ENCODE measurements around the gene PER3. TPM values are rescaled to one million over a fixed set of nuclear protein-coding genes. Genes with fewer than 3 reads are reported as not detected.
A peak's percentile ranks its signal among the peaks of the same experiment; 100 is the strongest.
"Not testable (repeated sequence)": the region's sequence is repeated elsewhere in the genome, so short reads cannot be mapped to it uniquely, and the experiment has no call there.

PER3 gene
- total RNA-seq, 1 donor from 2014 or later: 14.8 TPM

DNA sequence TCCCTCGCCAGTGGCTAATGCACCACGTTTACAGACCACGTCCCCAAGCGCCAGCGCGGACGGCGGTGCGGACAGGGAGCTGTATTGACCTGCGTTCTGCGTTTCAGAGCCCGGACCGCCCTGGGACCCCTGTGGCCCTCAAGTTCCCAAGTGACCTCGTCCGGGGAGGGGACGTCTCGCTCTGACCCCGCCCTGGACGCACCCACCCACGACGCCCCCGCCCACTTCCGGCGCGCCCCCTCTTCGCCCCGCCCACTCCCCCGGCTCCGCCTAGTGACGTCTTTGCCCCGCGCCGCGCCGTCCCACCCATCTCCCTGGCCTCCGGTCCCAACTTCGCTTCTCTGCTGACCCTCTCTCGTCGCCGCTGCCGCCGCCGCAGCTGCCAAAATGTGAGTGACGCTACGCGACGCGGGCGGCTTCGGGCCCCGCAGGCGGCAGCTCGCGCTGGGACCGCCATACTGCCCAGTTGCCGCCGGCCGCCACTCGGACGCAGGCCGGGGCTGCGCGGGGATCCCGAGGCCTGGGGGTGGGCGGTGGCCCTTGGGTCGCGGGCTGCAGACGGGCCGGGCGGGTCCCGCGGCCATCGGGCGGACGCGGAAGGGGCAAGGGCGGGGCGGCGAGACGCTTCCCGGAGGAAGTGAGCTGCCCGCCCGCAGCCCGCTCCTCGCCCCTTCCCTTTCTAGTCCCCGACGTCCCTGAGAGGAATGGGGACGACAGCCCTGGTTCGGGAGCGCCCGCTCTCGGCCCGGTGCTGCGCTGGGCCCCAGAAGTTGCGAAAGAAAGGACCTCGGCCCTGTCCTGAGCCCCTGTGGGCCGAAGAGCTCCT is 12.9 kb upstream of the PER3 start, which contains the start of gene VAMP3:
TSS of gene VAMP3 (plus strand) at position 300 of the 826 bp plus-strand sequence. CDS start at position 388, 88 bp downstream.
- intact Hi-C loops (cut with DNase I): no loop called here
- peak; percentile 99 for ATAC-seq (ENCODE audit: poor library complexity)
- peak; percentile 93 for DNase-seq

- DNase-seq: no peak
- intact Hi-C loops (cut with DNase I): no loop called here
- no peak for ATAC-seq (ENCODE audit: poor library complexity)
Measured at GRCh38 chr1:7771823-7772299, 12.2 kb upstream of the PER3 start.

DNA sequence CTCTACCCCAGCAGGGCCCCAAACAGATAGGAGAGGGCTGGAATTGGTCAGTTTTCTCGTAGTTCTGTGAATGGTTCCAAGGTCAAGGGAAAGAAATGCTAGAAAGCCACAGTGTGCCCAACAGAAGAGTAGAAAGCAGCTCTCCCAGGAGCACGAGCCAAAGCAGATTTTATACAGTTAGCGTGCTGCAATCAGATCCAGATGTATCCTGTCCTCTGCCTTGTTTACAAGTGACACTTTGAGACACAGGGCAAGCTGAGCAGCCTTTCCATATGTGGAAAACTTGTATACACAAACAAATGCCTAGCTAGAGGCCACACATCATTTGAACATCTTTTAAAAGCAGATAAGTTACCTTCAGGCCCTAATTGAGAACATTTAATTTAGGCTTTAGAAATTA is 6.5 kb upstream of the PER3 start:
- no peak for DNase-seq
- intact Hi-C loops (cut with DNase I): no loop called here
- no peak for ATAC-seq (ENCODE audit: poor library complexity)

DNA sequence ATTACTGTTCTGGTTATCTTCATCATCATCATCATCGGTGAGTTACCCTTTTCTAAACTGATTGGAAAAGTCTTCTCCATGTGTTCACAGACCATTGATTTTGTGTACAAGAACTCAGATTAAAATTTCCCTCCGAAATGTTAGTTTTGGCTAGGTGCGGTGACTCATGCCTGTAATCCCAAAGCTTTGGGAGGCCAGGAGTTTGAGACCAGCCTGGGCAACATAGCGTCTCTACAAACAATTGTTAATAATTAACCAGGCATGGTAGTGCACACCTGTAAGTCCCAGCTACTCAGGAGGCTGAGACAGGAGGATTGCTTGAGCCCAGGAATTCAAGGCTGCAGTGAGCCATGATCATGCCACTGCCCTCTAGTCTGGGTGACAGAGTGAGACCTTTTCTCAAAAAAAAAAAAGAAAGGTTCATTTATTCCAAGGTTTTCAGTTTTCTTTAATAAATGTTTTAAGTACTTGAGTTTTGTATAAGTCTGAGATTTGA is 5.9 kb upstream of the PER3 start:
- ATAC-seq (ENCODE audit: poor library complexity): no peak
- DNase-seq: no peak
- intact Hi-C loops (cut with DNase I): no loop called here

DNA sequence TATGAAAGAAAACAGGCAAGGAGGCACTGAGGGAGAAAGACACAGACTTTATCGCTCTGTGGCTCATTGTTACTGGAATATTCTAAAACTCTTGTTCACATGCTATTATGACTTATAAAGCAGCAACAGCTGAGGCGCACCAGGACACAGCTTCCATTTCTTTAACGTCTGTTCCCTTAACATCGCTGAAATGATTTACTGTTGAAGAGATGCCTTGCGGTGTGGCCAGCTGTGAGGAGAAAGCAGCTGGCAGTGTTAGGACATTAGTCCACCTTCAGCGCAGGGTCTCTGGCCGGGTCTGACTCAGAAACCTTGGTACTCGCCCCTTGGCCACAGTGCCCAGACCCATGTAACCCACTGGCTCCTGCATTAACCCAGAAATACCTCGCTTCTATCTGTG is 3.1 kb upstream of the PER3 start:
- intact Hi-C loops (cut with DNase I): no loop called here
- DNase-seq (no peak), ATAC-seq (ENCODE audit: poor library complexity) (no peak)

GRCh38 chr1:7781501-7781900 is 2.6 kb upstream of the PER3 start:
- intact Hi-C loops (cut with DNase I): no loop called here
- DNase-seq: no peak
- ATAC-seq (ENCODE audit: poor library complexity): no peak

DNA sequence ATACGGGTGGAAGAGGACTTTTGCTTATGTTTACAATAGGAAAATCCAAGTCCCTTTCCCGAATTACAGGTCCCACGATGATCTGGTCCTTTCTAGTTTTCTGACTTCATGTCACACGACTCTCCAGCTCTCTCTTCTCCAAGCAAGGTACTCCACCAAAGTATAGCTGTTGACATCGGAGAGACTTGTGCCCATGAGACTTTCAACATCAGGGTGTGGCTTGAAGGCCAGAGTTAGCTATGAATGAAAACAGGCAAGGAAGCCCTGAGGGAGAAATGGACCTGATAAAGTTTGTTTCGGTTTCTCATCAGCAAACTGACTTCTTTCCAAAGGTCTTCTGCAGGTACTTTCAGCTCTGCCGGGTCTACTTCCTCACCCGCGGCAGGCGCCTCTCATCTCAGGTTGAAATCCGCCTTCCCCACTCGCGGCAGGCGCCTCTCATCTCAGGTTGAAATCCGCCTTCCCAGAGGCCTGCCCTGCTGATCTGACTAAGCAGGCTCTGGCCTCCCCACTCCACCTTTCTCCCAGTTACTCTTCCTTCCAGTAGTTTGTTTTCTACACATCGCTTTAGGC is 2.1 kb upstream of the PER3 start:
- intact Hi-C loops (cut with DNase I): no loop called here
- no peak for DNase-seq

DNA sequence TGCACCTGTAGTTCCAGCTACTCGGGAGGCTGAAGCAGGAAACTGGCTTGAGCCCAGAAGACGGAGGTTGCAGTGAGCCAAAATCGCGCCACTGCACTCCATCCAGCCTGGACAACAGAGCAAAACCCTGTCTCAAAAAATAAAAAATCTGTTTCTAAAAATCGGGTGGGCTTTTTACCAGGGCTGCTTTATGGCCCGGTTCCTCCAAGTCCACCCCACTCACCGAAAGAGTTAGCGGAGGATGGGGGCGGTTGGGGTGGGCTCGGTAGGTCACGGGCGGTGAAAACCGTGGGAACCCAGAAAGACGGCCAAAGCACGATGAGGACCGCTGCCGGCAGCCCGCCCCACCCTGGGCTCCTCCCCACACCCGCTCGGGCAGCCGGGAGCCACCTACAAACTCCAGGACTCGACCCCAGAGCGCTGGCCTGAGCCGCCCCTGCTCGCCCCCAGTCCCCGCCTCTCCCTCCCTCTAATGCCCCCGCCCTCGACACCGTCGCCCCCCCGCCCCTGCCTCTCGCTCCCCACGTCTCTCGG is 846 bp upstream of the PER3 start:
- intact Hi-C loops (cut with DNase I): no loop called here
- DNase-seq (peak; percentile 89), ATAC-seq (ENCODE audit: poor library complexity) (peak; percentile 76)

More for the DNA sequence above, 2.1 kb upstream of the PER3 start:
- ATAC-seq (ENCODE audit: poor library complexity): no peak

DNA sequence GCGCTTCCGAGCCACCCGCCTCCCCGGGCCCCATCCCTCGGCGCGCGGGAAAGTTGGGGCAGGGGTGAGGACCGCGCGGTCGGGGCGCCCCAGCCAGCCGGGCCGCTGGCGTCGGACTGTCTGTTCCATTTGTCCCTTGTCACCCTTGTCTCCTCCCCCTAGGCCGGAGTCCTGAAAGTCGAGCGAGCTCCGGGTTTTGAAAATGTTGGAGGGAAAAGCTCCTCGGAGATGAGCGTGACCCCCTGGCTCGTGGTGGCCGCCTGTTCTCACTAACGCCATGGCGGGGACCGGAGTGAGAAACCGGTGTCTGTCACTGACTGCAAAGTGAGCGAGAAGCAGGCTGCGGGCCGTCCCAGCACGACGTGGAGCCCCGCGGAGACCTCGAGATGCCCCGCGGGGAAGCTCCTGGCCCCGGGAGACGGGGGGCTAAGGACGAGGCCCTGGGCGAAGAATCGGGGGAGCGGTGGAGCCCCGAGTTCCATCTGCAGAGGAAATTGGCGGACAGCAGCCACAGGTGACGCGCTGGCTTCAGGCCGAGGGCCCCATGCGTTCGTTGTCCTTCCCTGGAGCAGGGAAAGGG is 491 bp downstream of the PER3 start:
- intact Hi-C loops (cut with DNase I): no loop called here
- no peak for DNase-seq

GRCh38 chr1:7785108-7785507 is 1.0 kb downstream of the PER3 start:
- DNase-seq (no peak), ATAC-seq (ENCODE audit: poor library complexity) (no peak)
- intact Hi-C loops (cut with DNase I): no loop called here

More for the DNA sequence above, 491 bp downstream of the PER3 start:
- ATAC-seq (ENCODE audit: poor library complexity): peak; percentile 13

- intact Hi-C loops (cut with DNase I): no loop called here
- ATAC-seq (ENCODE audit: poor library complexity) (no peak), DNase-seq (no peak)
Measured at GRCh38 chr1:7786795-7787194, 2.7 kb downstream of the PER3 start.

DNA sequence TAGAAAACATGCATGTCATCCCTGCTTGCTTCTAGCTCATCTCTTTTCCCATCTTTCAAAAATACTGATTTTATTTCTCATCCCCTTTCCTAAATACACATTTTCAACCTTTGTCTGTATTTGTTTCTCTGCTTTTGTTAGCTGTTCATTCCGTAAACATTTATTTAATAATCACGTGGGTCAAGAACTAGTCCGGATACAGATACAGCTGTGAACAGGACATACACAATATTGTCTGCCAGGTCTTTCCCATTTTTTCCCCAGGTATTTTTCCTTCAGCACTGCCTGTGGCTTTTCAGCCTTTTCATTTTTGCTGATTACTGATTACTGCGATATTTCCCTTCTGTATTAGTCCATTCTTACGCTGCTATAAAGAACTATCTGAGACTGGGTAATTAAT is 5.7 kb downstream of the PER3 start:
- intact Hi-C loops (cut with DNase I): no loop called here
- ATAC-seq (ENCODE audit: poor library complexity): no peak
- DNase-seq: no peak

DNA sequence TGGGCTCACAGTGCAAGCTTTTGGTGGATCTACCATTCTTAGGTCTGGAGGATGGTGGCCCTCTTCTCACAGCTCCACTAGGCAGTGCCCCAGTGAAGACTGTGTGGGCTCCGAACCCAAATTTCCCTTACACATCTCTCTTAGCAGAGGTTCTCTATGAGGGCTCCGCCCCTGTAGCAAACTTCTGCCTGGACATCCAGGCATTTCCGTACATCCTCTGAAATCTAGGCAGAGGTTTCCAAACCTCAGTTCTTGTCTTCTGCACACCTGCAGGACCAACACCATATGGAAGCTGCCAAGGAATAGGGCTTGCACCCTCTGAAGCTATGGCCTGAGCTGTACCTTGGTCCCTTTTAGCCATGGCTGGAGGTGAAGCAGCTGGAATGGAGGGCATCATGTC is 6.9 kb downstream of the PER3 start:
- ATAC-seq (ENCODE audit: poor library complexity); intact Hi-C loops (cut with DNase I); DNase-seq: not testable (repeated sequence)

DNA sequence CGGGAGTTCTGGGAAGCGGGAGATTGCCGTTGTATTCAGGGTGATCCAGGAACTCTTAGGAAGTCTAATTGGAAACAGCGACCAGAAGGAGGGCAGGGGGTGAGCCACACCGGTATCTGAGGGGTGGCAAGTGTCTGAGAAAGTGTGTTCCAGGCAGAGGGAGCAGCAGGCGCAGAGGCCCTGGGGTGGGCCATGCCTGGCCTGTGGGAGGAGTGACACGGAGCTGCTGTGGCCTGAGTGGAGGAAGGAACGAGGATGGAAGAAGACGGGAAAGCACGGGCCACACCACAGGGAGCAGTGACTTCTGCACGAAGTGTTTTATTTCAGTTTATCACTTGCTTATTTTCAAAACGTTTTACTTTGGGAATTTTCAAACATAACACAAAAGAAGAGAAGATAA is 11.3 kb downstream of the PER3 start:
- intact Hi-C loops (cut with DNase I): no loop called here
- ATAC-seq (ENCODE audit: poor library complexity): no peak
- DNase-seq: no peak

DNA sequence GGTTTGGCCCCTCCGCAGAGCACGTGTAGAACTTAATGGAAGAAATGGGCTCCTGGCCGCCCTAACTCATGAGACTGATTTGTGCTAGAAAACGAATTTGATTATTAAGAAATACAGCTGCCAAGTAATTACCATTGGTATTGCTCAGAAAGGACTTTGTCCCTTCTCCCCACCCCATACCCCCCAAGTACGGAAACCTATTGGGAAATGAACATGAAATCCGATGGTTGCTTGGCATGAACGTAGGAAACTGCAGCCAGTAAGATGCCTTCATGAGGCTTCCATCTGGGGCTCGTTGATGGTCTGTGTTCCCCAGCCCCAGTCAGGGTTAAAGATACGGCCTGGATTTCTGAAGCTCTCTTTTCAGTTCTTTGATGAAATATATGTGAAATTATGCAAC is 21.4 kb downstream of the PER3 start:
- ATAC-seq (ENCODE audit: poor library complexity): no peak
- intact Hi-C loops (cut with DNase I): no loop called here

GRCh38 chr1:7808253-7808844 is 24.3 kb downstream of the PER3 start:
- intact Hi-C loops (cut with DNase I): no loop called here
- DNase-seq: no peak
- no peak for ATAC-seq (ENCODE audit: poor library complexity)

More for the DNA sequence above, 21.4 kb downstream of the PER3 start:
- DNase-seq: no peak

- DNase-seq (no peak), ATAC-seq (ENCODE audit: poor library complexity) (no peak)
- intact Hi-C loops (cut with DNase I): no loop called here
Measured at GRCh38 chr1:7809742-7810141, 25.7 kb downstream of the PER3 start.

DNA sequence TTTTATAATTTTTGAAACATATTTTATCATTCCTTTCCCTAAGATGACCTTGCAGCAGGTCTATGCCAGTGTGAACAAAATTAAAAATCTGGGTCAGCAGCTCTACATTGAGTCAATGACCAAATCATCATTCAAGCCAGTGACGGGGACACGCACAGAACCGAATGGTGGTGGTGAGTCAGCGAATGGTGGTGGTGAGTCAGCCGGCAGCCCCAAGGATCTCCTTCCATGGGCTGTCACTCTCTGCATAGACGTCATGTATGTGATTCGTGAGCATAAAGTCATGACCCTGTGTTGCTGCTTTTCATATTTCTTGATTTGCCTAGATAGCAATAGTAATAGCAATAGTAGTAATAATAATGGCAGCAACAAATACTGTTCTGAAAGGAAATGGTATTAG is 26.3 kb downstream of the PER3 start:
- intact Hi-C loops (cut with DNase I): no loop called here
- DNase-seq: no peak
- no peak for ATAC-seq (ENCODE audit: poor library complexity)

GRCh38 chr1:7811476-7811875 is 27.4 kb downstream of the PER3 start:
- intact Hi-C loops (cut with DNase I): no loop called here
- DNase-seq (no peak), ATAC-seq (ENCODE audit: poor library complexity) (no peak)

All from Right ventricle myocardium superior (tissue), 1 donor.